IMR-90 (cell line): Measurements from ENCODE around the gene MIPEP.

Experiments used
- CTCF ChIP-seq: conservative IDR thresholded peaks from 2 replicates; pipeline ENCODE4 v1.5.1; 2012; ENCODE audit warnings: mild to moderate bottlenecking, low read depth, low read length, improper control_type of control experiment
- NFE2L2 ChIP-seq: fragments of 150-350 bp; IDR thresholded peaks from 2 replicates; pipeline ENCODE4 v1.6.1; 2016; ENCODE audit warnings: low read depth, mild to moderate bottlenecking, low read length

GRCh38 chr13:23788459-23788858 is 100.7 kb downstream of the MIPEP start:
- TF ChIP-seq CTCF (no peak), NFE2L2 (no peak)
